Ishikawa (cell line): Measurements from ENCODE around the gene LINS1.

Experiments
- CEBPB ChIP-seq: IDR thresholded peaks from 2 replicates; pipeline ENCODE4 v1.6.1; 2012
- CREB1 ChIP-seq: IDR thresholded peaks from 2 replicates; pipeline ENCODE4 v1.6.1; 2012; ENCODE audit warnings: low read depth
- EGR1 ChIP-seq: IDR thresholded peaks from 2 replicates; pipeline ENCODE4 v1.6.1; 2012
- EP300 ChIP-seq: IDR thresholded peaks from 2 replicates; pipeline ENCODE4 v1.6.1; 2012; ENCODE audit warnings: borderline replicate concordance
- NFIC ChIP-seq: IDR thresholded peaks from 2 replicates; pipeline ENCODE4 v1.6.1; 2012
- RAD21 ChIP-seq: IDR thresholded peaks from 2 replicates; pipeline ENCODE4 v1.6.1; 2012; ENCODE audit warnings: low read depth
- TAF1 ChIP-seq: IDR thresholded peaks from 2 replicates; pipeline ENCODE4 v1.6.1; 2012; ENCODE audit warnings: low read depth, mild to moderate bottlenecking
- TCF12 ChIP-seq: IDR thresholded peaks from 2 replicates; pipeline ENCODE4 v1.6.1; 2012; ENCODE audit warnings: low read depth
- TEAD4 ChIP-seq: IDR thresholded peaks from 2 replicates; pipeline ENCODE4 v1.6.1; 2012
- YY1 ChIP-seq: IDR thresholded peaks from 2 replicates; pipeline ENCODE4 v1.6.1; 2012; ENCODE audit warnings: low read depth
- TF ChIP-seq, protein P1 (sequence below): IDR thresholded peaks from 2 replicates; pipeline ENCODE4 v1.6.1; 2012; ENCODE audit warnings: low read depth, mild to moderate bottlenecking
- TF ChIP-seq, protein P2 (sequence below): IDR thresholded peaks from 2 replicates; pipeline ENCODE4 v1.6.1; 2012
- TF ChIP-seq, protein P3 (sequence below): IDR thresholded peaks from 2 replicates; pipeline ENCODE4 v1.6.1; 2012

DNA sequence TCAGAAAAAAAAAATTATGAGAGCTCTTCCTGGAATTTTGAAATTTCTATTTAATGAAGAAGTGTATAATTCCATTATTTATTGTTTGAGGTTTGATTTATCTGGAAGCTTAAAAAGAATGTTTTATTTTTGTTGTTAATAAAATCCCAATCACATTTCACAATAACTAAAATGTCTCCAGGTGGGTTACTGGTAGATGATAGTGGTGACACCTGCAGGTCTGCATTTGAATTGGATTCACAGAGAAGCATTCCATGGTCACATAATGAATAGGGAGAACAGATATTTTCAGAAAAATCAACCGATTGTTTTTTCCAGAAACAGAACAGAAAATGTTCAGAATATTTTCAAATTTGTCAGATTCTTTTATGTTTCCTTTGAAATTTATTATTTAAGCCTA lies 48.7 kb upstream of the LINS1 start:
- TF ChIP-seq, protein P1, sequence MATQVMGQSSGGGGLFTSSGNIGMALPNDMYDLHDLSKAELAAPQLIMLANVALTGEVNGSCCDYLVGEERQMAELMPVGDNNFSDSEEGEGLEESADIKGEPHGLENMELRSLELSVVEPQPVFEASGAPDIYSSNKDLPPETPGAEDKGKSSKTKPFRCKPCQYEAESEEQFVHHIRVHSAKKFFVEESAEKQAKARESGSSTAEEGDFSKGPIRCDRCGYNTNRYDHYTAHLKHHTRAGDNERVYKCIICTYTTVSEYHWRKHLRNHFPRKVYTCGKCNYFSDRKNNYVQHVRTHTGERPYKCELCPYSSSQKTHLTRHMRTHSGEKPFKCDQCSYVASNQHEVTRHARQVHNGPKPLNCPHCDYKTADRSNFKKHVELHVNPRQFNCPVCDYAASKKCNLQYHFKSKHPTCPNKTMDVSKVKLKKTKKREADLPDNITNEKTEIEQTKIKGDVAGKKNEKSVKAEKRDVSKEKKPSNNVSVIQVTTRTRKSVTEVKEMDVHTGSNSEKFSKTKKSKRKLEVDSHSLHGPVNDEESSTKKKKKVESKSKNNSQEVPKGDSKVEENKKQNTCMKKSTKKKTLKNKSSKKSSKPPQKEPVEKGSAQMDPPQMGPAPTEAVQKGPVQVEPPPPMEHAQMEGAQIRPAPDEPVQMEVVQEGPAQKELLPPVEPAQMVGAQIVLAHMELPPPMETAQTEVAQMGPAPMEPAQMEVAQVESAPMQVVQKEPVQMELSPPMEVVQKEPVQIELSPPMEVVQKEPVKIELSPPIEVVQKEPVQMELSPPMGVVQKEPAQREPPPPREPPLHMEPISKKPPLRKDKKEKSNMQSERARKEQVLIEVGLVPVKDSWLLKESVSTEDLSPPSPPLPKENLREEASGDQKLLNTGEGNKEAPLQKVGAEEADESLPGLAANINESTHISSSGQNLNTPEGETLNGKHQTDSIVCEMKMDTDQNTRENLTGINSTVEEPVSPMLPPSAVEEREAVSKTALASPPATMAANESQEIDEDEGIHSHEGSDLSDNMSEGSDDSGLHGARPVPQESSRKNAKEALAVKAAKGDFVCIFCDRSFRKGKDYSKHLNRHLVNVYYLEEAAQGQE: no peak
- TF ChIP-seq EP300: no peak
- TF ChIP-seq CEBPB: no peak
- TF ChIP-seq, protein P2, sequence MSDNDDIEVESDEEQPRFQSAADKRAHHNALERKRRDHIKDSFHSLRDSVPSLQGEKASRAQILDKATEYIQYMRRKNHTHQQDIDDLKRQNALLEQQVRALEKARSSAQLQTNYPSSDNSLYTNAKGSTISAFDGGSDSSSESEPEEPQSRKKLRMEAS: no peak
- TF ChIP-seq TAF1: no peak
- no peak for TF ChIP-seq TEAD4
- no peak for TF ChIP-seq CREB1
- no peak for TF ChIP-seq YY1
- TF ChIP-seq EGR1: no peak
- TF ChIP-seq, protein P3, sequence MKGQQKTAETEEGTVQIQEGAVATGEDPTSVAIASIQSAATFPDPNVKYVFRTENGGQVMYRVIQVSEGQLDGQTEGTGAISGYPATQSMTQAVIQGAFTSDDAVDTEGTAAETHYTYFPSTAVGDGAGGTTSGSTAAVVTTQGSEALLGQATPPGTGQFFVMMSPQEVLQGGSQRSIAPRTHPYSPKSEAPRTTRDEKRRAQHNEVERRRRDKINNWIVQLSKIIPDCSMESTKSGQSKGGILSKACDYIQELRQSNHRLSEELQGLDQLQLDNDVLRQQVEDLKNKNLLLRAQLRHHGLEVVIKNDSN: no peak
- no peak for TF ChIP-seq NFIC
- peak; percentile 19; the same call in 1 of the 2 replicates for TF ChIP-seq RAD21
- TF ChIP-seq TCF12: no peak
